ENCODE measurements around the gene ZNF366.

DNA sequence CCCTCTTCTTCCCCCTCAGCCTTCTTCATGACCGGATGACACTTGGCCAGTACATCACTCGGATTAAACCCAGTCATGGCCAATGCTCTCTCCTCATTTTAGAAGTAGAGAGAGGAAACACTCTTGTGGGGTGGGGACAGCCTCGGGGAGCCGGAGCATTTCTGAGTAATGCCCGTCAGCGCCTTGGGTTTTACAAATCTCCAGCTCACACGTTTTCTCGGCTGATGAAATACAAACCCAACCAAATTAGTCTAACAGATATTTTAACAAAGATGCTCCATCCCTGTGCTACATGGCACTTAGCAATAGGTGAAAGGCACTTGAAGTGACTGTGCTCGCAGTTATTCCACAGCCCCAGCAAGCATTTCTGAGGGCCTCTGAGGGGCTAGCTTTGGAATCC is 51.7 kb downstream of the ZNF366 start:
- TF ChIP-seq CTCF (IDR thresholded peaks at IDR 0.05; ENCODE audit: insufficient read depth, low read depth, low read length) (no peak), EZH2 (IDR thresholded peaks at IDR 0.05; ENCODE audit: insufficient read depth, low read length) (no peak)

Data from astrocyte (in vitro differentiated cells and primary cell).